Progenitor cell of endocrine pancreas (in vitro differentiated cells): ENCODE measurements around the gene LRGUK. TPM values are rescaled to one million over a fixed set of nuclear protein-coding genes. Genes with fewer than 3 reads are reported as not detected.

ENCODE experiments used
- DNase-seq: peaks from one replicate; pipeline ENCODE4 v3.0.0; 2021; ENCODE audit warnings: low spot score; ENCODE audit not compliant: unreplicated experiment
- H3K27ac Mint-ChIP-seq: 2 replicates; pipeline ENCODE4 v1.8.0; 2021; ENCODE audit warnings: mild to moderate bottlenecking, moderate library complexity, mixed read lengths
- H3K27me3 Mint-ChIP-seq: 2 replicates; pipeline ENCODE4 v1.8.0; 2021; ENCODE audit warnings: mixed read lengths
- H3K36me3 Mint-ChIP-seq: 2 replicates; pipeline ENCODE4 v1.8.0; 2022; ENCODE audit warnings: mixed read lengths; ENCODE audit not compliant: insufficient read depth
- H3K4me1 Mint-ChIP-seq: 2 replicates; pipeline ENCODE4 v1.8.0; 2021; ENCODE audit warnings: low read depth, mixed read lengths
- H3K4me3 Mint-ChIP-seq: 2 replicates; pipeline ENCODE4 v1.8.0; 2021; ENCODE audit warnings: low read depth, mild to moderate bottlenecking, moderate library complexity, mixed read lengths
- H3K9me3 Mint-ChIP-seq: 2 replicates; pipeline ENCODE4 v1.8.0; 2021; ENCODE audit warnings: low read depth, mixed read lengths
- CTCF ChIP-seq: fragments of 200-600 bp; sonication (generic); IDR thresholded peaks from one replicate; pipeline ENCODE4 v1.5.0; 2021; ENCODE audit warnings: antibody characterized with exemption, mild to moderate bottlenecking; ENCODE audit not compliant: unreplicated experiment
- total RNA-seq: library from RNA; stranded (reverse); gene quantifications from 2 replicates; pipeline ENCODE4 v1.2.1, GENCODE V29; 2021

Gene LRGUK
- total RNA-seq, 1 donor from 2014 or later, result 2.6 TPM

DNA sequence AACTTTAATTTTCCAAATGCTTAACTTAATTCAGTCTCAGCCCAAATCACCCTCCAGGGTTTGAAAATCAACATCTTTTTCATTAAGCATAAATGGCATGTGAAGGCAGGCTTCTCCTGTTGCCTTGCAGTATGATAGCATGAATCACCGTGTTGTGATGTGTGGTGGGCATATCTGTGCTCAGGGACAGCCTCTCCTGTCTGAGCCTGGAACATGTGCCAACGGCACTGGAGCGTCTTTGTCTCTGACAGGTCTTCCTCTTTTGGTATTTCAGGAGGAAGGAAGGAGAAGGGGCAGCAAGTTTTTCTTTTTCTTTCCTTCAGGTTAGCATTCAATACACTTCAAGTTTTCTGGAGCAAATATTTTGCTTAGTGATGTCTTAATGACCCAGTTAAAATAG is 57.6 kb downstream of the LRGUK start:
- no peak overlapping the region for H3K4me3 Mint-ChIP-seq
- no peak for TF ChIP-seq CTCF
- no peak for DNase-seq
- no peaks in the 10 kb centered on the region for H3K9me3 Mint-ChIP-seq
- H3K27me3 Mint-ChIP-seq, result no peaks in the 10 kb centered on the region
- H3K27ac Mint-ChIP-seq, result no peak overlapping the region
- H3K4me1 Mint-ChIP-seq, result no peaks in the 10 kb centered on the region
- no peaks in the 10 kb centered on the region for H3K36me3 Mint-ChIP-seq

- H3K27ac Mint-ChIP-seq, result no peak overlapping the region
- H3K36me3 Mint-ChIP-seq, result no peaks in the 10 kb centered on the region
These were observed 58.9 kb downstream of the LRGUK start for GRCh38 chr7:134186027-134186426.

DNA sequence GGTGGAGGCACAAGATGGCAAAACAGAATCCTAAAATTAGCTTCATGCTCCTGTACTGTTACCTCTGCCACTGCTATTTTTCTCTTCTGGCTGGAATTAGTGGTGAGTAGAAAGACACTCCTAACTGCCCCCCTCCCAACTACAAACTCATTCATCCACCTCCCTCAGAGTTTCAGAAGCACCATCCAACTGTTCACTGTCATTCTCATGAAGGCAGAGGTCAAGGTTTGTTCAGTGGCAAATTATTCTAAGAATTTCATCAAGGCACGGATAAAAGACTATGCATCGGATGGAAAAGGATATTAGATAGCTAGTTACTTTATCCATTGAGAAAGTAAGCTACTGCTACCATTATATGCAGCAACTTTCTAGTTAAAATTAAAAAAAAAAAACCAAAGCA is 59.7 kb downstream of the LRGUK start:
- no peaks in the 10 kb centered on the region for H3K9me3 Mint-ChIP-seq
- DNase-seq, result no peak
- no peak for TF ChIP-seq CTCF
- no peak overlapping the region for H3K4me3 Mint-ChIP-seq
- no peak overlapping the region for H3K27ac Mint-ChIP-seq
- no peaks in the 10 kb centered on the region for H3K4me1 Mint-ChIP-seq
- no peaks in the 10 kb centered on the region for H3K27me3 Mint-ChIP-seq
- H3K36me3 Mint-ChIP-seq, result no peaks in the 10 kb centered on the region

More at GRCh38 chr7:134186027-134186426, 58.9 kb downstream of the LRGUK start:
- TF ChIP-seq CTCF, result no peak
- Mint-ChIP-seq H3K4me3 (no peak overlapping the region), H3K9me3 (no peaks in the 10 kb centered on the region), H3K27me3 (no peaks in the 10 kb centered on the region), H3K4me1 (no peaks in the 10 kb centered on the region)
- no peak for DNase-seq

- no peak overlapping the region for H3K27ac Mint-ChIP-seq
- no peaks in the 10 kb centered on the region for H3K4me1 Mint-ChIP-seq
- no peak for DNase-seq
These were observed 60.8 kb downstream of the LRGUK start for GRCh38 chr7:134187893-134188292.

DNA sequence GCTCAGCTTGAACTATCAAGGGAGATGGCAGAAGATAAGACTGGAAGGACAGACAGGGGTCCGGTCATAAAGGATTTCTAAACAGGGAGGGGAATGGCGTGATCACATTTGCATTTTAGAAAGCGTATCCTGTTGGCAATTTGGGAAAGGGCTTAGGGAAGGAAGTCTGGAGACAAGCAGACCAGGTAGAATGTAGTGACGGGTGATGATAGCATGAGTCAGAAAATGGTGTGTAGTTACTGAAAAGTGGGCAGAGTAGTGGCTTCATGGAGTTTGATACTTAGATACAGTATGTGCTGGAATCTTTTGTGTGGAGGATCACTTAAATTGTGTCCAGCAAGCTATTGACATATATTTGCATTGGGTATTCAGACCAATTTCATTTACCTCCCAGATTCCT is 61.2 kb downstream of the LRGUK start:
- no peaks in the 10 kb centered on the region for H3K9me3 Mint-ChIP-seq
- H3K27me3 Mint-ChIP-seq, result no peaks in the 10 kb centered on the region
- no peak overlapping the region for H3K27ac Mint-ChIP-seq
- no peak for DNase-seq
- H3K4me1 Mint-ChIP-seq, result no peaks in the 10 kb centered on the region
- no peaks in the 10 kb centered on the region for H3K36me3 Mint-ChIP-seq
- H3K4me3 Mint-ChIP-seq, result no peak overlapping the region
- TF ChIP-seq CTCF, result no peak

More at GRCh38 chr7:134187893-134188292, 60.8 kb downstream of the LRGUK start:
- H3K9me3 Mint-ChIP-seq, result no peaks in the 10 kb centered on the region
- H3K36me3 Mint-ChIP-seq, result no peaks in the 10 kb centered on the region
- no peak overlapping the region for H3K4me3 Mint-ChIP-seq
- H3K27me3 Mint-ChIP-seq, result no peaks in the 10 kb centered on the region
- no peak for TF ChIP-seq CTCF
